Aorta (tissue), 5 donors: ENCODE data around the gene GMPR2. TPM values are rescaled to one million over a fixed set of nuclear protein-coding genes. Genes with fewer than 3 reads are reported as not detected.

Experiments
- ATAC-seq: fragments of 200-7000 bp; cut with Tn5 transposase; one replicate; pipeline ENCODE4 v1.9.1; 2022; ENCODE audit warnings: moderate library complexity; ENCODE audit not compliant: low FRiP score
- DNase-seq, 2 donors: peaks; one replicate each; pipeline ENCODE4 v3.0.0-alpha.2; 2020
- H3K27ac ChIP-seq, 2 donors: one replicate each; pipeline ENCODE4 v1.5.1; 2013; ENCODE audit warnings: low read length in 2 of 2, mild to moderate bottlenecking in 2 of 2, moderate library complexity in 2 of 2, control low read depth in 1 of 2, inconsistent platforms in 1 of 2, low read depth in 1 of 2
- H3K27me3 ChIP-seq, 2 donors: one replicate each; pipeline ENCODE4 v1.6.1; 2013; ENCODE audit warnings: control low read depth in 1 of 2, low read length in 1 of 2, mild to moderate bottlenecking in 1 of 2, moderate library complexity in 1 of 2; ENCODE audit not compliant: insufficient read depth in 2 of 2, control insufficient read depth in 1 of 2
- H3K36me3 ChIP-seq, 2 donors: one replicate each; pipeline ENCODE4 v1.6.1; 2013; ENCODE audit warnings: control low read depth in 1 of 2, low read length in 1 of 2, mild to moderate bottlenecking in 1 of 2; ENCODE audit not compliant: insufficient read depth in 2 of 2, control insufficient read depth in 1 of 2
- H3K4me1 ChIP-seq, 2 donors: one replicate each; pipeline ENCODE4 v1.6.1; 2013; ENCODE audit warnings: low read length in 2 of 2, control low read depth in 1 of 2, mild to moderate bottlenecking in 1 of 2, moderate library complexity in 1 of 2; ENCODE audit not compliant: insufficient read depth in 2 of 2, control insufficient read depth in 1 of 2
- H3K4me3 ChIP-seq, 2 donors: one replicate each; pipeline ENCODE4 v1.5.1; 2013; ENCODE audit warnings: low read length in 2 of 2, control low read depth in 1 of 2, mild to moderate bottlenecking in 1 of 2
- H3K9me3 ChIP-seq: one replicate; pipeline ENCODE4 v1.6.1; 2013; ENCODE audit warnings: mild to moderate bottlenecking, low read length; ENCODE audit not compliant: control insufficient read depth
- WGBS, 2 donors: extraction: QIAGEN DNeasy Blood & Tissue Kit; methylation state at CpG; one replicate each; pipeline ENCODE4 v1.1.7; 2013; 5-methylcytosine and 5-hydroxymethylcytosine counted together
- intact Hi-C, 2 donors: fragments of 100-400 bp; cut with DNase I; formaldehyde crosslinking; loops; one replicate each; pipeline versions ENCODE4 v1.14.2 to v1.15.0; 2022
- polyA plus RNA-seq, 2 donors: library from polyadenylated mRNA; stranded (reverse); fragments of 200-250 nt; gene quantifications; one replicate each; pipeline ENCODE4 v1.2.3, GENCODE V29; 2013
- total RNA-seq, 2 donors: library from RNA; stranded (reverse); fragmentation: NEBNext Ultra II Directional; extraction: Animal tissue kit (Norgen Biotek cat#: 25700); gene quantifications; one replicate each; pipeline ENCODE4 v1.2.1, GENCODE V29; 2021
- donor health status: healthy with polysubstance abuse.
- donor health status: Bipolar disorder and iron deficiency.
- donor health status: DM: no; HTN: no; CAD: no.
- donor health status: DM: no; HTN: no; CAD: no.
- donor health status: DM: yes; HTN: yes; CAD: no.

Gene GMPR2
- total and polyA plus RNA-seq, 4 donors, result 44.6 to 66.6 (median 57.1) TPM

DNA sequence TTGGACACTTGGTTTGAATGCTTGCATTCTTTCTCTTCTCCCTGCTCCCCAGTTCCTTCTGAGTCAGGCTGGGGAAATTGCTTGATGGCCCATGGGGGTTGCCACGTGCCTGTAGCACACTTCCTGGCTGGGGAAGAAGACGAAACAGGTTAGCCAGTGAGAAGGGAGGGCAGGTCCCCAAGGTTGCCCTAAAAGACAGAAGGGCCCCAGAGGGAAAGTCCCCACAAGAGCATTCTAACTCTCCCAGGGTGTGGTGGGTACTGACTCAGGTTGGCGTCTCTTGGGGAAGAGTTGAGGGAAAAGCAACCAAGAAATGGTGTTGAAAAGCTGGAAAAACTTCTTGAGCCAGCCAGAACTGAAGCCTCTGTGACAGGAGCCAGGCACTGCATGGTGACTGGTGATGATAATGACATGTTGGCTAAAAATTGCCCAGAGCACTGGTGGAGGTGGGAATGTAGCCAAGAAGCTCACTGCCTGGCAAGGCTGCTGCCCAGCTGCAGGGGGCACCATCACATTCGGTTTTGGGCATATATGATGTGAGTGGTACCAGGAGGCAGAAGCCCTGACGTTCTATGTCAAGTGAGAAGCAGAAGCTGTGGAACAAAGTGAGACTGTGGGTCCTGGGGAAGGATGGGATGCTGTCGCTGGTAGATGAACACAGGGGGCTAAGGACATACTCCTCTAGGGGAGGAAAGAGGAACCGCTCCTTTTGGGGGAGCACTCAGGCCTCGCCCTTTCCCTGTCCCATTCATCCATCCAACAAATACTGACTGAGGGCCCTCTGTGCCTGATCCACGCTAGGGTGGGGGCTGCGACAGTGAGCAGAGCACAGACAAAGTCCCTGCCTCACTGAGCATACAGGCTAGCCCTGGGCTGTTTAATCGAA, 46.8 kb downstream of the GMPR2 start:
- WGBS, 2 donors, result 71 to 76% methylated on average over 11 of the region's 11 CpGs
- Histone ChIP-seq H3K27ac (no peak overlapping the region), H3K36me3 (no peaks in the 10 kb centered on the region), H3K4me1 (no peaks in the 10 kb centered on the region), H3K4me3 (no peak overlapping the region), H3K9me3 (no peaks in the 10 kb centered on the region), H3K27me3 (no peaks in the 10 kb centered on the region)
- ATAC-seq, result no peak
- DNase-seq, result no peak
- intact Hi-C loops, result no loop called here

- H3K27me3 ChIP-seq, result no peaks in the 10 kb centered on the region
- WGBS, 2 donors, result 87 to 89% methylated on average over 6 of the region's 6 CpGs
- no peak for DNase-seq
- no peak for ATAC-seq
- intact Hi-C loops, result no loop called here
- H3K4me3 ChIP-seq, result no peak overlapping the region
- H3K9me3 ChIP-seq, result no peaks in the 10 kb centered on the region
- no peak overlapping the region for H3K27ac ChIP-seq
- H3K4me1 ChIP-seq, result no peaks in the 10 kb centered on the region
- H3K36me3 ChIP-seq, result no peaks in the 10 kb centered on the region
These were observed 48.2 kb downstream of the GMPR2 start for GRCh38 chr14:24280797-24281460.

DNA sequence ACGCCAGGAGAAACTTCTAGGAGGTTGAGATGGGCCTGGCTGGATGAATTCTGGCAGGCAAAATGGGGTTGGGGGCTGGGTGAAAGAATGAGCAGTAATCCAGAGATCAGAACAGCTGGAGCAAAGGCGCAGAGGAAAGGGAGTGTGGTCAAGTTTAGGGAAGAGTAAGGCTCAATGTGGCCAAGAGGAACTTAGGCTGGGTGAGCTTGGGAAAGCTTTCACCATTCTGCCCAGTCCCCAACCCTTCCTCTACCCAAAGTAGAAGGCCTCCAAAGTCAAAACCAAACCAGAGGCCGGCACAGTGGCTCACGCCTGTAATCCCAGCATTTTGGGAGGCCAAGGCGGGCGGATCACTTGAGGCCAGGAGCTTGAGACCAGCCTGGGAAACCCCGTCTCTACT, 48.9 kb downstream of the GMPR2 start:
- Histone ChIP-seq H3K9me3 (no peaks in the 10 kb centered on the region), H3K27me3 (no peaks in the 10 kb centered on the region), H3K4me1 (no peaks in the 10 kb centered on the region), H3K36me3 (no peaks in the 10 kb centered on the region), H3K4me3 (no peak overlapping the region), H3K27ac (no peak overlapping the region)
- DNase-seq (no peak), ATAC-seq (no peak)
- 88 to 90% methylated on average over 7 of the region's 7 CpGs for WGBS, 2 donors
- intact Hi-C loops, result no loop called here

DNA sequence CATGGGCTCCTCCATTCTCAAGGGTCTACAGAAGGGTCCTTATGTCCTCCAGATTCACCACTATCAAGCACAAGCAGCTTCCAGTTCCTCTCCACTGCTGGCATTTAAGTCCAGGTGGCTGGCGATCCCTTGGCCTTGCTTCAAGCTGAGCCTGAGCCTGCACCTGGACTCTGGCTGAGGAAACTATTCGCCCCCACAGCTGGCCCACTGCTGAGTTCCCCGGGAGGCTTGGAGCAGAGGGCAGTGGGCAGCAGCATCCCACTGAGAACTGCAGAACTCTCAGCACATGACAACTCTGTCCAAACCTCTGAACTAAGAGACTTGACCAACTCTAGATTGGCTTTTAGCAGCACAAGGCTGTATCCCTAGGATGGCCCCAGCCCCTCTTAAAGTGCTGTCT, 50.0 kb downstream of the GMPR2 start:
- H3K9me3 ChIP-seq, result no peaks in the 10 kb centered on the region
- intact Hi-C loops, result no loop called here
- WGBS, 2 donors, result 81 to 87% methylated on average over 3 of the region's 3 CpGs
- no peaks in the 10 kb centered on the region for H3K27me3 ChIP-seq
- H3K4me3 ChIP-seq, result no peak overlapping the region
- ATAC-seq (no peak), DNase-seq (no peak)
- H3K4me1 ChIP-seq, result no peaks in the 10 kb centered on the region
- H3K27ac ChIP-seq, result no peak overlapping the region
- H3K36me3 ChIP-seq, result no peaks in the 10 kb centered on the region

DNA sequence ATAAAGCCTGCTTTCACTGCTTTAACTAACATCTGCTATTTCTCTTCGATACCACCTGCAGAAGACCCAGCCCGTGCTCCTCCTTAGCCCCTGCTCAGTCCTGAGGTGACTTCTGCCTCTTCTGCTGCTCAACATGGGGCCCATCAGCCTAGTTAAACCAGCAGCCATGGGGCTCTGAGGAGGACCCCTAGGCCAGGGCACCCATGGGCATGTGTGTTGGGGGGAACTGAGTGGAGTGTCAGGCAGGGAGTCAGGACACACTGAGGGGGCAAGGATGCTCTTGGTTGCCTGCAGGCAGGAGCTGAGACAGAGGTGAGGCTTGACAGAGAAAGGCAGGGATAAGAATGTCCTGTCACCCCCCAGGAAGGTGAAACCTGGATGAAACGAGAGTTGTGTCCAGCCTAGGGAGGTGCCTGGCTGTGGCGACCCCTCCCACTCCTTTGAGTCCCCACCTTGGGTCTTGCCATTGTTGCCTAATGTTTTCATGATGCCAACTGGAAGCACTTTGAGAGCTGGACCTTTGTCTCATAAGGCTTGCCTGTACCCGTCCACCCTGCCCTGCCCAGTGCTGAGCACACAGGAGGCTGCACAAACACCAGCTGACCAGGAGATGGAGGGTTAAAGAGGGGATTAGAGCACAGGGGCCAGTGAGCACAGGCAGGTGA, 51.2 kb downstream of the GMPR2 start:
- no peak for ATAC-seq

DNA sequence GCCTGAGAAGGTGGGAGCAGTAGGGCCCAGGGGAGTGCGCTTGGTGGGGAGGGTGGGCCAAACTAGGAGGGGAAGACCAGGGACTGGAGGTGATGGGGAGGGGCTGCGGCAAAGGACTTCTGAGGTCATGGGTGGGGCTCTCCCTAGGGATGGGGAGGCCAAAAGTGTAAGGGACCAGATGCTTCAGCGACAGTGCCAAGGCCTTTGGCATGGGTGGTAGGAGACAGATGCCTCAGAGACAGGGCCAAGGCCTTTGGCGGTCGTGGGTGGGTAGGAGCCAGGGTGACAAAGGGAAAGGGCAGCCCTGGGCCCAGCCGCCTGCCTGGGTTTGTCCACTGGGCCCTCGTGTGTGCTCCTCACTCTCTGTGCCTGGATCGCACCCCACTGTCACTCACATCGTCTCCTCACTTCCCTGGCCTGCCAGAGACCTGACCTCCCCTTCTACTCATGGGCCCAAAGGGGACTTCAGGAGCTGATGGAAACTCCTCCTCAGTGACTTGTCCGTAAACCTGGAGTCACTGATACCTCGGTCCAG, 51.8 kb downstream of the GMPR2 start:
- no peak for DNase-seq
- intact Hi-C loops, result no loop called here
- WGBS, 2 donors, result 76 to 82% methylated on average over 11 of the region's 11 CpGs
- H3K4me1 ChIP-seq, result no peaks in the 10 kb centered on the region
- H3K27ac ChIP-seq, result no peak overlapping the region
- no peaks in the 10 kb centered on the region for H3K27me3 ChIP-seq
- no peaks in the 10 kb centered on the region for H3K9me3 ChIP-seq
- no peak overlapping the region for H3K4me3 ChIP-seq
- no peak for ATAC-seq
- H3K36me3 ChIP-seq, result no peaks in the 10 kb centered on the region

More for the DNA sequence above, 51.2 kb downstream of the GMPR2 start:
- Histone ChIP-seq H3K4me1 (no peaks in the 10 kb centered on the region), H3K4me3 (no peak overlapping the region), H3K9me3 (no peaks in the 10 kb centered on the region), H3K36me3 (no peaks in the 10 kb centered on the region), H3K27me3 (no peaks in the 10 kb centered on the region), H3K27ac (no peak overlapping the region)
- DNase-seq, result no peak
- intact Hi-C loops, result no loop called here
- WGBS, 2 donors, result 92 to 96% methylated on average over 5 of the region's 5 CpGs

GRCh38 chr14:24285351-24285750, 52.6 kb downstream of the GMPR2 start:
- ATAC-seq (no peak), DNase-seq (no peak)
- WGBS, 2 donors, result 76 to 77% methylated on average over 4 of the region's 4 CpGs
- Histone ChIP-seq H3K9me3 (no peaks in the 10 kb centered on the region), H3K27me3 (no peaks in the 10 kb centered on the region), H3K36me3 (peaks cover 0 to 4% of the 10 kb centered on the region in 2 donors), H3K4me1 (no peaks in the 10 kb centered on the region), H3K4me3 (no peak overlapping the region), H3K27ac (no peak overlapping the region)
- intact Hi-C loops, result no loop called here

DNA sequence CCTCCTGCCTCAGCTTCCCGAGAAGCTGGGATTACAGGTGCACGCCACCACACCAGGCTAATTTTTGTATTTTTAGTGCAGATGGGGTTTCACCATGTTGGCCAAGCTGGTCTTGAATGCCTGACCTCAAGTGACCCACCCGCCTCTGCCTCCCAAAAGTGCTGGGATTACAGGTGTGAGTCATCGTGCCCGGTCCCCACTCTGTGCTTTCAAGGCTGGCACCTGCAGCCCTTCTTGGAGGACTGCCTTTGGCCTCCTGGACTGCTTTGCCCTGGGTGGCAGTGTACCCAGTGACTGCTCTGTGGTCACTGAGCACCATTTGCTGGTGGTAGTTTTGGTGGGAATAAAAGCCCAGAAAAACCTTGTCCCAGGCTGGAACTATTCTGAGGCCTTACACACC, 54.3 kb downstream of the GMPR2 start:
- 89 to 98% methylated on average over 5 of the region's 5 CpGs for WGBS, 2 donors
- H3K4me3 ChIP-seq, result no peak overlapping the region
- H3K4me1 ChIP-seq, result no peaks in the 10 kb centered on the region
- DNase-seq (no peak), ATAC-seq (no peak)
- H3K27me3 ChIP-seq, result no peaks in the 10 kb centered on the region
- H3K27ac ChIP-seq, result no peak overlapping the region
- peaks cover 0 to 6% of the 10 kb centered on the region in 2 donors for H3K36me3 ChIP-seq
- no peaks in the 10 kb centered on the region for H3K9me3 ChIP-seq
- intact Hi-C loops, result no loop called here
